HepG2 (cell line): Measurements from ENCODE around the gene GGA3. TPM values are rescaled to one million over a fixed set of nuclear protein-coding genes. Genes with fewer than 3 reads are reported as not detected.
A peak's percentile ranks its signal among the peaks of the same experiment; 100 is the strongest.

Source experiments
- MED1 ChIP-seq: sonication (generic); formaldehyde crosslinking; IDR thresholded peaks from 2 replicates; pipeline ENCODE4 v1.4.0; 2020; ENCODE audit warnings: missing genetic modification reagents
- NONO ChIP-seq, 2 experiments: fragments of 450-650 bp in 1 of 2; sonication (generic) in 1 of 2; formaldehyde crosslinking in 1 of 2; IDR thresholded peaks in 1 of 2; conservative IDR thresholded peaks in 1 of 2; 2 replicates each; pipeline versions ENCODE4 v1.6.1 to v1.8.0; 2017 to 2022; ENCODE audit warnings: mild to moderate bottlenecking in 1 of 2, missing genetic modification reagents in 1 of 2, moderate library complexity in 1 of 2
- NRL ChIP-seq: sonication (generic); formaldehyde crosslinking; IDR thresholded peaks from 2 replicates; pipeline ENCODE4 v1.5.0; 2020; ENCODE audit warnings: missing genetic modification reagents, mild to moderate bottlenecking, moderate library complexity, borderline replicate concordance
- PRPF4 ChIP-seq: fragments of 200-400 bp; formaldehyde crosslinking; IDR thresholded peaks from 2 replicates; pipeline ENCODE4 v1.6.1; 2016; ENCODE audit warnings: low read length, low read depth; ENCODE audit not compliant: poor library complexity, severe bottlenecking
- SP4 ChIP-seq: sonication (generic); formaldehyde crosslinking; IDR thresholded peaks from 2 replicates; pipeline ENCODE4 v1.8.1; 2023; ENCODE audit warnings: mild to moderate bottlenecking, missing genetic modification reagents
- ZNF12 ChIP-seq: sonication (generic); formaldehyde crosslinking; IDR thresholded peaks from 2 replicates; pipeline ENCODE4 v1.5.0; 2020; ENCODE audit warnings: missing genetic modification reagents
- ZNF317 ChIP-seq: sonication (generic); formaldehyde crosslinking; IDR thresholded peaks from 2 replicates; pipeline ENCODE4 v1.5.0; 2020; ENCODE audit warnings: mild to moderate bottlenecking, missing genetic modification reagents
- ZNF567 ChIP-seq: sonication (generic); formaldehyde crosslinking; IDR thresholded peaks from 2 replicates; pipeline ENCODE4 v1.8.1; 2023; ENCODE audit warnings: mild to moderate bottlenecking, missing genetic modification reagents, borderline replicate concordance
- ZNF782 ChIP-seq: sonication (generic); formaldehyde crosslinking; IDR thresholded peaks from 2 replicates; pipeline ENCODE4 v1.4.0; 2020; ENCODE audit warnings: missing genetic modification reagents, mild to moderate bottlenecking, borderline replicate concordance
- polyA plus RNA-seq, 8 experiments: library from polyadenylated mRNA; depleted of rRNA in 3 of 8; stranded (reverse) in 7 of 8; unstranded in 1 of 8; fragments of >200 nt; fragmentation: Illumina TruSeq in 4 of 8; extraction: Trizol in 4 of 8; gene quantifications; 2 replicates each; pipeline versions ENCODE4 v1.2.1 to v1.2.3, GENCODE V29; 2011 to 2016; ENCODE audit warnings: low read depth in 4 of 8, missing spikeins in 1 of 8, mixed read lengths in 1 of 8; ENCODE audit not compliant: insufficient read depth in 1 of 8
- total RNA-seq, 5 experiments: library from RNA; depleted of rRNA; stranded (reverse); fragments of >200 nt; fragmentation: Illumina TruSeq; extraction: Trizol; gene quantifications; 2 replicates each; pipeline ENCODE4 v1.2.3, GENCODE V29; 2016; ENCODE audit warnings: low read depth in 1 of 5
- TF ChIP-seq, protein P1 (sequence below), 2 experiments: fragments of 450-650 bp in 1 of 2; sonication (generic) in 1 of 2; formaldehyde crosslinking in 1 of 2; IDR thresholded peaks; 2 replicates each; pipeline versions ENCODE4 v1.6.1 to v1.8.0; 2016 to 2022; ENCODE audit warnings: antibody characterized with exemption in 1 of 2, mild to moderate bottlenecking in 1 of 2, missing genetic modification reagents in 1 of 2
- TF ChIP-seq, protein P2 (sequence below): sonication (generic); formaldehyde crosslinking; conservative IDR thresholded peaks from 2 replicates; pipeline ENCODE4 v1.4.0; 2020; ENCODE audit warnings: missing genetic modification reagents
- TF ChIP-seq, protein P3 (sequence below): sonication (generic); formaldehyde crosslinking; IDR thresholded peaks from 2 replicates; pipeline ENCODE4 v1.5.1; 2020; ENCODE audit warnings: missing genetic modification reagents, mild to moderate bottlenecking, borderline replicate concordance

The GGA3 gene
- total and polyA plus RNA-seq, 2 of the 13 experiments (the other 11 are each of a cell fraction or from before 2014, with no cell fraction given), result 28.4 to 43.7 TPM

DNA sequence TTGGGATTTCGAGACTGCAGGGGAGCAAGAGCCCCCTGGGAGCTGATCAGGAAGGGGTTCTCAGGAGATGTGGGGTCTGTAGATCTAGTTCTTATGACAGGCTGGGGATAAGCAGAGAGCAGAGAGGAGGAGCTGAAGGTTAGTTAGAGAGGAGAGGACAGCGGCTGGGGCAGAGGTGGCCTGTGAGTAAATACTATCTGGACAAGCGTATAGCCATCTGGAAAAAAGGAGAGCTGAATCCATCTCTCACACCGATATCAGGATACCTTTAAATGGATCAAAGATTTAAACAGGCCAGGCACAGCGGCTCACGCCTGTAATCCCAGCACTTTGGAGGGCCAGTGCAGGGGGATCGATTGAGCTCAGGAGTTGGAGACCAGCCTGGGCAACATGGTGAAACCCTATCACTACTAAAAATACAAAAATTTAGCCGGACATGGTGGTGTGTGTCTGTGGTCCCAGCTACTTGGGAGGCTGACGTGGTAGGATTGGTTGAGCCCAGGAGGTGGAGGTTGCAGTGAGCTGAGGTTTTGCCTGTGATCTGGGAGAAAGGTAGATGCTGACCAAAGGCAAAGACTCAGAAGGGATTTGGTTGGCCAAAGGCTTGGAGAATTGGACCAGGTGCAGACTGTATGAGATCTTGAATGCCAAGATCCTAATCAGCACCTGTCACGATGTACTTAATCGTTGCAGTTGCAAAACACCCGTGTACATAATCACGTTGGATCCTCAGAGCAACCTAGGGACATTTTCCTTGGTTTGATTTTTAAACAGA, 46.7 kb upstream of the GGA3 start (continued):
- TF ChIP-seq, protein P1, sequence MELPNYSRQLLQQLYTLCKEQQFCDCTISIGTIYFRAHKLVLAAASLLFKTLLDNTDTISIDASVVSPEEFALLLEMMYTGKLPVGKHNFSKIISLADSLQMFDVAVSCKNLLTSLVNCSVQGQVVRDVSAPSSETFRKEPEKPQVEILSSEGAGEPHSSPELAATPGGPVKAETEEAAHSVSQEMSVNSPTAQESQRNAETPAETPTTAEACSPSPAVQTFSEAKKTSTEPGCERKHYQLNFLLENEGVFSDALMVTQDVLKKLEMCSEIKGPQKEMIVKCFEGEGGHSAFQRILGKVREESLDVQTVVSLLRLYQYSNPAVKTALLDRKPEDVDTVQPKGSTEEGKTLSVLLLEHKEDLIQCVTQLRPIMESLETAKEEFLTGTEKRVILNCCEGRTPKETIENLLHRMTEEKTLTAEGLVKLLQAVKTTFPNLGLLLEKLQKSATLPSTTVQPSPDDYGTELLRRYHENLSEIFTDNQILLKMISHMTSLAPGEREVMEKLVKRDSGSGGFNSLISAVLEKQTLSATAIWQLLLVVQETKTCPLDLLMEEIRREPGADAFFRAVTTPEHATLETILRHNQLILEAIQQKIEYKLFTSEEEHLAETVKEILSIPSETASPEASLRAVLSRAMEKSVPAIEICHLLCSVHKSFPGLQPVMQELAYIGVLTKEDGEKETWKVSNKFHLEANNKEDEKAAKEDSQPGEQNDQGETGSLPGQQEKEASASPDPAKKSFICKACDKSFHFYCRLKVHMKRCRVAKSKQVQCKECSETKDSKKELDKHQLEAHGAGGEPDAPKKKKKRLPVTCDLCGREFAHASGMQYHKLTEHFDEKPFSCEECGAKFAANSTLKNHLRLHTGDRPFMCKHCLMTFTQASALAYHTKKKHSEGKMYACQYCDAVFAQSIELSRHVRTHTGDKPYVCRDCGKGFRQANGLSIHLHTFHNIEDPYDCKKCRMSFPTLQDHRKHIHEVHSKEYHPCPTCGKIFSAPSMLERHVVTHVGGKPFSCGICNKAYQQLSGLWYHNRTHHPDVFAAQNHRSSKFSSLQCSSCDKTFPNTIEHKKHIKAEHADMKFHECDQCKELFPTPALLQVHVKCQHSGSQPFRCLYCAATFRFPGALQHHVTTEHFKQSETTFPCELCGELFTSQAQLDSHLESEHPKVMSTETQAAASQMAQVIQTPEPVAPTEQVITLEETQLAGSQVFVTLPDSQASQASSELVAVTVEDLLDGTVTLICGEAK (IDR thresholded peaks at IDR 0.05), result no peak
- TF ChIP-seq, protein P1 (CRISPR knock-in tag; IDR thresholded peaks at IDR 0.05), result 0 out of 2 replicates have a peak, but pooled peaks have one; percentile 12
- TF ChIP-seq NONO (IDR thresholded peaks at IDR 0.05), result no peak
- TF ChIP-seq NONO (CRISPR knock-in tag; conservative IDR thresholded peaks at IDR 0.05), result peak; percentile 11; the same call in 1 of the 2 replicates
- no peak for TF ChIP-seq ZNF782 (CRISPR knock-in tag)
- 0 out of 2 replicates have a peak, but pooled peaks have one; percentile 12 for TF ChIP-seq ZNF12 (CRISPR knock-in tag)
- TF ChIP-seq NRL (CRISPR knock-in tag), result no peak
- TF ChIP-seq, protein P2, sequence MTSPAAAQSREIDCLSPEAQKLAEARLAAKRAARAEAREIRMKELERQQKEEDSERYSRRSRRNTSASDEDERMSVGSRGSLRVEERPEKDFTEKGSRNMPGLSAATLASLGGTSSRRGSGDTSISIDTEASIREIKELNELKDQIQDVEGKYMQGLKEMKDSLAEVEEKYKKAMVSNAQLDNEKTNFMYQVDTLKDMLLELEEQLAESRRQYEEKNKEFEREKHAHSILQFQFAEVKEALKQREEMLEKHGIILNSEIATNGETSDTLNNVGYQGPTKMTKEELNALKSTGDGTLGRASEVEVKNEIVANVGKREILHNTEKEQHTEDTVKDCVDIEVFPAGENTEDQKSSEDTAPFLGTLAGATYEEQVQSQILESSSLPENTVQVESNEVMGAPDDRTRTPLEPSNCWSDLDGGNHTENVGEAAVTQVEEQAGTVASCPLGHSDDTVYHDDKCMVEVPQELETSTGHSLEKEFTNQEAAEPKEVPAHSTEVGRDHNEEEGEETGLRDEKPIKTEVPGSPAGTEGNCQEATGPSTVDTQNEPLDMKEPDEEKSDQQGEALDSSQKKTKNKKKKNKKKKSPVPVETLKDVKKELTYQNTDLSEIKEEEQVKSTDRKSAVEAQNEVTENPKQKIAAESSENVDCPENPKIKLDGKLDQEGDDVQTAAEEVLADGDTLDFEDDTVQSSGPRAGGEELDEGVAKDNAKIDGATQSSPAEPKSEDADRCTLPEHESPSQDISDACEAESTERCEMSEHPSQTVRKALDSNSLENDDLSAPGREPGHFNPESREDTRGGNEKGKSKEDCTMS (CRISPR knock-in tag), result no peak
- TF ChIP-seq SP4 (CRISPR knock-in tag), result peak; percentile 66; the same call in 1 of the 2 replicates
- TF ChIP-seq, protein P3, sequence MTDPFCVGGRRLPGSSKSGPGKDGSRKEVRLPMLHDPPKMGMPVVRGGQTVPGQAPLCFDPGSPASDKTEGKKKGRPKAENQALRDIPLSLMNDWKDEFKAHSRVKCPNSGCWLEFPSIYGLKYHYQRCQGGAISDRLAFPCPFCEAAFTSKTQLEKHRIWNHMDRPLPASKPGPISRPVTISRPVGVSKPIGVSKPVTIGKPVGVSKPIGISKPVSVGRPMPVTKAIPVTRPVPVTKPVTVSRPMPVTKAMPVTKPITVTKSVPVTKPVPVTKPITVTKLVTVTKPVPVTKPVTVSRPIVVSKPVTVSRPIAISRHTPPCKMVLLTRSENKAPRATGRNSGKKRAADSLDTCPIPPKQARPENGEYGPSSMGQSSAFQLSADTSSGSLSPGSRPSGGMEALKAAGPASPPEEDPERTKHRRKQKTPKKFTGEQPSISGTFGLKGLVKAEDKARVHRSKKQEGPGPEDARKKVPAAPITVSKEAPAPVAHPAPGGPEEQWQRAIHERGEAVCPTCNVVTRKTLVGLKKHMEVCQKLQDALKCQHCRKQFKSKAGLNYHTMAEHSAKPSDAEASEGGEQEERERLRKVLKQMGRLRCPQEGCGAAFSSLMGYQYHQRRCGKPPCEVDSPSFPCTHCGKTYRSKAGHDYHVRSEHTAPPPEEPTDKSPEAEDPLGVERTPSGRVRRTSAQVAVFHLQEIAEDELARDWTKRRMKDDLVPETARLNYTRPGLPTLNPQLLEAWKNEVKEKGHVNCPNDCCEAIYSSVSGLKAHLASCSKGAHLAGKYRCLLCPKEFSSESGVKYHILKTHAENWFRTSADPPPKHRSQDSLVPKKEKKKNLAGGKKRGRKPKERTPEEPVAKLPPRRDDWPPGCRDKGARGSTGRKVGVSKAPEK, result 0 out of 2 replicates have a peak, but pooled peaks have one; percentile 17
- TF ChIP-seq ZNF317 (CRISPR knock-in tag), result no peak; the same call in 1 of the 2 replicates
- TF ChIP-seq ZNF567 (CRISPR knock-in tag), result 0 out of 2 replicates have a peak, but pooled peaks have one; percentile 60
- TF ChIP-seq MED1 (CRISPR knock-in tag), result peak; percentile 25; the same call in 1 of the 2 replicates
- TF ChIP-seq PRPF4, result peak; percentile 33
